ENCODE measurements around the gene MIOX.

- no peak for TF ChIP-seq POLR2A (IDR thresholded peaks at IDR 0.05)
- TF ChIP-seq, protein P1, sequence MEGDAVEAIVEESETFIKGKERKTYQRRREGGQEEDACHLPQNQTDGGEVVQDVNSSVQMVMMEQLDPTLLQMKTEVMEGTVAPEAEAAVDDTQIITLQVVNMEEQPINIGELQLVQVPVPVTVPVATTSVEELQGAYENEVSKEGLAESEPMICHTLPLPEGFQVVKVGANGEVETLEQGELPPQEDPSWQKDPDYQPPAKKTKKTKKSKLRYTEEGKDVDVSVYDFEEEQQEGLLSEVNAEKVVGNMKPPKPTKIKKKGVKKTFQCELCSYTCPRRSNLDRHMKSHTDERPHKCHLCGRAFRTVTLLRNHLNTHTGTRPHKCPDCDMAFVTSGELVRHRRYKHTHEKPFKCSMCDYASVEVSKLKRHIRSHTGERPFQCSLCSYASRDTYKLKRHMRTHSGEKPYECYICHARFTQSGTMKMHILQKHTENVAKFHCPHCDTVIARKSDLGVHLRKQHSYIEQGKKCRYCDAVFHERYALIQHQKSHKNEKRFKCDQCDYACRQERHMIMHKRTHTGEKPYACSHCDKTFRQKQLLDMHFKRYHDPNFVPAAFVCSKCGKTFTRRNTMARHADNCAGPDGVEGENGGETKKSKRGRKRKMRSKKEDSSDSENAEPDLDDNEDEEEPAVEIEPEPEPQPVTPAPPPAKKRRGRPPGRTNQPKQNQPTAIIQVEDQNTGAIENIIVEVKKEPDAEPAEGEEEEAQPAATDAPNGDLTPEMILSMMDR (IDR thresholded peaks at IDR 0.05): no peak
Observed at GRCh38 chr22:50530580-50530876, 43.9 kb downstream of the MIOX start.
